Measurements from ENCODE around the gene LRRN1.

Gene LRRN1

DNA sequence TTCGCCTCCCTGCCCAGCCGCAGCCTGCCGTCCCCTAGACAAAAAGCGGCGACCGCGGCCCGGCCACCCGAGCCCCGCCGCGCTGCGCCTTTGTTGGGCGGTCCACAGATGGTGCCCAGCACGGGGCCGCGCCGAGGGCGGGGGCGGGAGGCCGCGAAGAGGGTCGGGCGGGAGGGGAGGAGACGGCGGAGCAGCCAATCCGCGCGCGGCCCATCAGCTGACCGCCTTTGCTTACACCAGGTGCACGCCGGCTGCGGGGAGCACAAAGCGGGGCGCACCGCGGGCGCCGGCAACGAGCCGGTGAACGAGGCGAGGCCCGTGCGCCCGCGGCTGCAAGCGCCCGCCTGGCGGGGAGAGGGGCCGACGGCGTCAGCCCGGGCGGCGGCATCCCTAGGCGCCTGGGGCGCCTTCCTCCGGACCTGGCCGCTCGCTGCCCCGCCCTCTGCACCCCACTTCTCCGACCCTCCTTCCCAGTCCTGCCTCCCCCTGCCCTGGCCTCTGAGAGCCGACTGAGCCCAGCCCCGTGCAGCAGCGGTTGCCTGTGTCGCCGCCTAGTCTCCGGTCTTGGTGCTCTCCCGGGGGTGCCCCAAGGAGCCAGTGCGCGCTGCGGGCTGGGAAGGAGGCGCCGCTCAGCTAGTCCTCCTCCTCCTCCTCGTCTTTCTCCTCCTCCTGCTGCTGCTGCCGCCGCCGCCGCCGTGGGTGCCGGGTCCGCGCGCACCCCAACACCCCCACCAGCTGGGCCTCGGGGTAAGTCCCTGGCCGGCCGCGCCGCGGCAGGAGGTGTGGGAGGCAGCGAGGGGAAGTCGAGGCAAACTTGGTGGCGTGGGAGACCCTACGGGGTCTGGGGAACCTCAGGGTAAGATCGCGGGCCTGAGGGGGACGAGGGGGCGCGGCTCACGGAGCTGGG, at the start of gene LRRN1:
TSS of gene LRRN1 (plus strand) at position 259 of the 907 bp plus-strand sequence. CDS start 45,211 bp downstream, outside the sequence.
- TF ChIP-seq EGR1 (IDR thresholded peaks at IDR 0.05) (no peak), RAD21 (IDR thresholded peaks at IDR 0.05; ENCODE audit: low read depth) (no peak), TCF12 (IDR thresholded peaks at IDR 0.05; ENCODE audit: low read depth) (no peak), EP300 (IDR thresholded peaks at IDR 0.05; ENCODE audit: borderline replicate concordance) (no peak), YY1 (IDR thresholded peaks at IDR 0.05; ENCODE audit: low read depth) (no peak), NFIC (IDR thresholded peaks at IDR 0.05) (no peak), CEBPB (IDR thresholded peaks at IDR 0.05) (no peak), TAF1 (IDR thresholded peaks at IDR 0.05; ENCODE audit: low read depth) (no peak), FOXM1 (IDR thresholded peaks at IDR 0.05; ENCODE audit: borderline replicate concordance, low read depth) (no peak), CREB1 (IDR thresholded peaks at IDR 0.05; ENCODE audit: low read depth) (no peak), ZBTB7A (IDR thresholded peaks at IDR 0.05; ENCODE audit: low read depth) (no peak)
- TF ChIP-seq, protein P1, sequence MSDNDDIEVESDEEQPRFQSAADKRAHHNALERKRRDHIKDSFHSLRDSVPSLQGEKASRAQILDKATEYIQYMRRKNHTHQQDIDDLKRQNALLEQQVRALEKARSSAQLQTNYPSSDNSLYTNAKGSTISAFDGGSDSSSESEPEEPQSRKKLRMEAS (IDR thresholded peaks at IDR 0.05): no peak
- TF ChIP-seq, protein P2, sequence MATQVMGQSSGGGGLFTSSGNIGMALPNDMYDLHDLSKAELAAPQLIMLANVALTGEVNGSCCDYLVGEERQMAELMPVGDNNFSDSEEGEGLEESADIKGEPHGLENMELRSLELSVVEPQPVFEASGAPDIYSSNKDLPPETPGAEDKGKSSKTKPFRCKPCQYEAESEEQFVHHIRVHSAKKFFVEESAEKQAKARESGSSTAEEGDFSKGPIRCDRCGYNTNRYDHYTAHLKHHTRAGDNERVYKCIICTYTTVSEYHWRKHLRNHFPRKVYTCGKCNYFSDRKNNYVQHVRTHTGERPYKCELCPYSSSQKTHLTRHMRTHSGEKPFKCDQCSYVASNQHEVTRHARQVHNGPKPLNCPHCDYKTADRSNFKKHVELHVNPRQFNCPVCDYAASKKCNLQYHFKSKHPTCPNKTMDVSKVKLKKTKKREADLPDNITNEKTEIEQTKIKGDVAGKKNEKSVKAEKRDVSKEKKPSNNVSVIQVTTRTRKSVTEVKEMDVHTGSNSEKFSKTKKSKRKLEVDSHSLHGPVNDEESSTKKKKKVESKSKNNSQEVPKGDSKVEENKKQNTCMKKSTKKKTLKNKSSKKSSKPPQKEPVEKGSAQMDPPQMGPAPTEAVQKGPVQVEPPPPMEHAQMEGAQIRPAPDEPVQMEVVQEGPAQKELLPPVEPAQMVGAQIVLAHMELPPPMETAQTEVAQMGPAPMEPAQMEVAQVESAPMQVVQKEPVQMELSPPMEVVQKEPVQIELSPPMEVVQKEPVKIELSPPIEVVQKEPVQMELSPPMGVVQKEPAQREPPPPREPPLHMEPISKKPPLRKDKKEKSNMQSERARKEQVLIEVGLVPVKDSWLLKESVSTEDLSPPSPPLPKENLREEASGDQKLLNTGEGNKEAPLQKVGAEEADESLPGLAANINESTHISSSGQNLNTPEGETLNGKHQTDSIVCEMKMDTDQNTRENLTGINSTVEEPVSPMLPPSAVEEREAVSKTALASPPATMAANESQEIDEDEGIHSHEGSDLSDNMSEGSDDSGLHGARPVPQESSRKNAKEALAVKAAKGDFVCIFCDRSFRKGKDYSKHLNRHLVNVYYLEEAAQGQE (IDR thresholded peaks at IDR 0.05; ENCODE audit: low read depth): no peak
- TF ChIP-seq, protein P3, sequence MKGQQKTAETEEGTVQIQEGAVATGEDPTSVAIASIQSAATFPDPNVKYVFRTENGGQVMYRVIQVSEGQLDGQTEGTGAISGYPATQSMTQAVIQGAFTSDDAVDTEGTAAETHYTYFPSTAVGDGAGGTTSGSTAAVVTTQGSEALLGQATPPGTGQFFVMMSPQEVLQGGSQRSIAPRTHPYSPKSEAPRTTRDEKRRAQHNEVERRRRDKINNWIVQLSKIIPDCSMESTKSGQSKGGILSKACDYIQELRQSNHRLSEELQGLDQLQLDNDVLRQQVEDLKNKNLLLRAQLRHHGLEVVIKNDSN (IDR thresholded peaks at IDR 0.05): no peak

DNA sequence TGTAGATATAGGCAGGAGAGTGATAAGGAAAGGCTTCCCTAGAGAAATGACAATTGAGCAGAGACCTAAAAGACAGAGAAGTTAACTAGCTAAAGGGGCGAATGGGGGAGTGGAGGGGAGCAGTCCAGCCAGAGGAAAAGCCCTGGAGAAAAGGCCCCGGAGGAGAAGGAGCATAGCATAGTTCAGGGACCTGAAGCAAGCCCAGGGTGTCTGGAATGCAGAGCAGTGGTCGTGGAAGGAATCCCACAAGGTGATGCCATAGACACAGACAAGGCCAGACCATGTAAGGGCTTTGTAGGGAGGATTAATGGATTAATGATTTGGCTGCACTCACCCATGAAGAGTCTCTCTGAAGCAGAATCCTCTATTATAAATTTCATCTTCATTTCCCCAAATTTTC, 45.8 kb upstream of the LRRN1 start:
- no peak for TF ChIP-seq TCF12 (IDR thresholded peaks at IDR 0.05; ENCODE audit: low read depth)
- TF ChIP-seq RAD21 (IDR thresholded peaks at IDR 0.05; ENCODE audit: low read depth): no peak
- TF ChIP-seq, protein P1 (IDR thresholded peaks at IDR 0.05): no peak
- TF ChIP-seq NFIC (IDR thresholded peaks at IDR 0.05): no peak
- TF ChIP-seq, protein P3 (IDR thresholded peaks at IDR 0.05): no peak
- TF ChIP-seq TAF1 (IDR thresholded peaks at IDR 0.05; ENCODE audit: low read depth): no peak
- no peak for TF ChIP-seq EP300 (IDR thresholded peaks at IDR 0.05; ENCODE audit: borderline replicate concordance)
- no peak for TF ChIP-seq FOXM1 (IDR thresholded peaks at IDR 0.05; ENCODE audit: borderline replicate concordance, low read depth)
- no peak for TF ChIP-seq CEBPB (IDR thresholded peaks at IDR 0.05)
- TF ChIP-seq YY1 (IDR thresholded peaks at IDR 0.05; ENCODE audit: low read depth): no peak
- TF ChIP-seq EGR1 (IDR thresholded peaks at IDR 0.05): no peak
- TF ChIP-seq CREB1 (IDR thresholded peaks at IDR 0.05; ENCODE audit: low read depth): no peak
- TF ChIP-seq, protein P2 (IDR thresholded peaks at IDR 0.05; ENCODE audit: low read depth): no peak
- no peak for TF ChIP-seq ZBTB7A (IDR thresholded peaks at IDR 0.05; ENCODE audit: low read depth)
- TF ChIP-seq TEAD4 (IDR thresholded peaks at IDR 0.05): no peak

DNA sequence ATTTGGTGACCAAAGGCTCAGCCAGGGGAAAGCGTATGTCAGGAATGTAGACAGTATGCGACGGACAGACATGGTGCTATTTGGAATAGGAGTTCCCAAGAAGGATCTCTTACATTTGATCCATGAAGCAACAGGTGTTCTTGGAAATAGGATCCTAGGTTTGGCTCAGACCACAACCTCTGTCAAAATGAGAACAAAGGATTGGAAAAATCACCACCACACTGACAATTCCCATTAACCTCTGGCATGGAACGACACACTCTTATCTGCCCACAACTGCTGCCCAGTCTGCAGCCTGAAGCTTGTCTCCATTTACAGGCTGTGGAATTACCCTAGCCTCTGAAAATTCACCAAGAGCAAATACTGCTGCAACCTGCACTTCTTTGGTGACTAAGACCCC, 33.6 kb upstream of the LRRN1 start:
- TF ChIP-seq NFIC (IDR thresholded peaks at IDR 0.05): no peak
- TF ChIP-seq, protein P3 (IDR thresholded peaks at IDR 0.05): no peak
- TF ChIP-seq EP300 (IDR thresholded peaks at IDR 0.05; ENCODE audit: borderline replicate concordance): no peak
- TF ChIP-seq EGR1 (IDR thresholded peaks at IDR 0.05): no peak
- TF ChIP-seq, protein P2 (IDR thresholded peaks at IDR 0.05; ENCODE audit: low read depth): no peak
- TF ChIP-seq RAD21 (IDR thresholded peaks at IDR 0.05; ENCODE audit: low read depth): no peak
- no peak for TF ChIP-seq CREB1 (IDR thresholded peaks at IDR 0.05; ENCODE audit: low read depth)
- no peak for TF ChIP-seq ZBTB7A (IDR thresholded peaks at IDR 0.05; ENCODE audit: low read depth)
- TF ChIP-seq TCF12 (IDR thresholded peaks at IDR 0.05; ENCODE audit: low read depth): no peak
- no peak for TF ChIP-seq TEAD4 (IDR thresholded peaks at IDR 0.05)
- TF ChIP-seq YY1 (IDR thresholded peaks at IDR 0.05; ENCODE audit: low read depth): no peak
- TF ChIP-seq TAF1 (IDR thresholded peaks at IDR 0.05; ENCODE audit: low read depth): no peak
- TF ChIP-seq, protein P1 (IDR thresholded peaks at IDR 0.05): no peak
